NB4 (cell line): Measurements from ENCODE around the gene STING1.

Experiments
- CTCF ChIP-seq: IDR thresholded peaks from one replicate; pipeline ENCODE4 v1.5.1; 2012; ENCODE audit warnings: low read depth, low read length
- POLR2A ChIP-seq: IDR thresholded peaks from 2 replicates; pipeline ENCODE4 v1.6.1; 2011; ENCODE audit warnings: mild to moderate bottlenecking; ENCODE audit not compliant: insufficient read length; ENCODE audit errors: extremely low read depth

- TF ChIP-seq POLR2A (no peak), CTCF (no peak)
These were observed 10.2 kb upstream of the STING1 start for GRCh38 chr5:139492700-139493192.
